NCI-H748 (cell line): ENCODE measurements around the gene POGK.
"Not testable (repeated sequence)": the region's sequence is repeated elsewhere in the genome, so short reads cannot be mapped to it uniquely, and the experiment has no call there.

Source experiments
- DNase-seq: peaks from one replicate; lab custom pipeline; 2025; ENCODE audit not compliant: unreplicated experiment; lab: John Stamatoyannopoulos, UW

The POGK gene

GRCh38 chr1:166838766-166839599 is at the start of gene POGK:
Gene POGK (plus strand): TSS chr1:166839475. CDS start chr1:166840957, 1,482 bp downstream.
- DNase-seq: peak; percentile 93

DNA sequence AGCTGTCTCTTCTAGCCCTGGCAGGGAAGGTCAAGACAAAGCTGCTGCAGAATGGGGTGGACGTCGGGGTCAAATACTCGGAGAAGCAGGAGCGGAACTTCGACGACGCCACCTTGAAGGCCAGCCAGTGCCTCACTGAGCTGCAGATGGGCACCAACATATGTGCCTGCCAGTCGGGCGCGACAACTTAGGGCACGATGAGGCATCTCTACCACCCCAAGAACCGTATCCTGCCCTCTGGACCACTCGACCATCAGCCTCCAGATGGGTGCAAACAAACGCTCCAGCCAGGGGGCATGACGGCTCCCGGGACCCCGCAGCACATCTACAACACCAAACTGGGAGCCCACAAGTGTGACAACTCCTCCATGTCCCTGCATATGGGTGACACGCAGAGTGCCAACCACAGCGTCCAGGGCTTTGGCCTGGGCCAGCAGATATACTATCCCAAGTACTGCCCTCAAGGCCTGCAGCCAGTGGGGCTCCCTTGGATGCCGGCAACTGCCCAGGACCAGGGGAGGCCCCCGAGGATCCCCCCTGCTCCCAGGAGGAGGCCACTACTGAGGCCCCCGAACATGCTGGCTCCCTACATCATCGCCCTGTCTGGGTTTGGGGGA is 42.5 kb upstream of the POGK start:
- no peak for DNase-seq

- no peak for DNase-seq
Observed at GRCh38 chr1:166808952-166809351, 30.3 kb upstream of the POGK start.

DNA sequence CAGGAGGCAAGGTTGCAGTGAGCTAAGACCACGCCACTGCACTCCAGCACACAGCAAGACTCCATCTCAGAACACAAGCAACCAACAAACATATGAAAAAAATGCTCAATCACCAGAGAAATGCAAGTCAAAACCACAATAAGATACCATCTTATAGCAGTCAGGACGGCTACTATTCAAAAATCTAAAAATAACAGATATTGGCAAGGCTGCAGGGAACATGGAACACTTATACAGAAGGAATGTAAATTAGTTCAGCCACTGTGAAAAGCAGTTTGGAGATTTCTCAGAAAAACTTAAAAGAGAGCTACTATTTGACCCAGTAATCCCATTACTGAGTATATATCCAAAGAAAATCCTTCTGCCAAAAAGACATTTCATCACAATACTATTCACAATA is 27.6 kb upstream of the POGK start:
- DNase-seq: no peak

DNA sequence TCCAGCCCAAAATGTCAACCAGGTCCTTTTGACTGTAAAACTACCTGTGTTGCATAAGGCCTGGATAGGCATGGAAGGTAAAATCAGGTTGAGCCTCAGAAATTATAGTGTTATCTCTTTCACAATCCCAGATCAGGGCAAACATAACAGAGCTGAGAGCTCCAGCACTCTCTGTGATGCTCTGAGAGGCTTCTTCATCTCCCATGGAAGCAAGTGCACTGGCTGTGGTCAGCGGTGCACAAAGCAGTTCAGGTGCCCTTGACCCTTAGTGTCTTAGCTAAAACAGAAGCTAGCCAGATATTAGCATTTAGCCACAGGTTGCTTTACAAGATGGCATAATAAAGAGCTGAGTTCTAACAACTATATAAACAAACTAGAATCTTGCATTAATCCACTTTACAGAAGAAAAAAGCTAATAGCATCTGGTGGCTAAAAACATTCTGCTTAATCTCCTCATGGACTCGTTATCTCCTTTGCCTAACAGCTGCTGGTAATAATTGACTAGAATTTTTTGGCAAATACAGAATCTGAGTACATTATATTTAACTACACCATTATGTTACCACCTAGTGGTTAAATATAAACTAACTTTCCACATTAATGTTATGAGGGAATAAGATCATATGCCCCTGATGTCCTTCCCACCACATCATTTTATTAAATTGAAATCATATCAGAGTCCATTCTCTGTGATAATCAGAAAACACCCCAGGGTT is 25.6 kb upstream of the POGK start:
- no peak for DNase-seq

- no peak for DNase-seq
Observed at GRCh38 chr1:166814611-166815010, 24.7 kb upstream of the POGK start.

- DNase-seq: no peak
Observed at GRCh38 chr1:166819974-166820373, 19.3 kb upstream of the POGK start.

DNA sequence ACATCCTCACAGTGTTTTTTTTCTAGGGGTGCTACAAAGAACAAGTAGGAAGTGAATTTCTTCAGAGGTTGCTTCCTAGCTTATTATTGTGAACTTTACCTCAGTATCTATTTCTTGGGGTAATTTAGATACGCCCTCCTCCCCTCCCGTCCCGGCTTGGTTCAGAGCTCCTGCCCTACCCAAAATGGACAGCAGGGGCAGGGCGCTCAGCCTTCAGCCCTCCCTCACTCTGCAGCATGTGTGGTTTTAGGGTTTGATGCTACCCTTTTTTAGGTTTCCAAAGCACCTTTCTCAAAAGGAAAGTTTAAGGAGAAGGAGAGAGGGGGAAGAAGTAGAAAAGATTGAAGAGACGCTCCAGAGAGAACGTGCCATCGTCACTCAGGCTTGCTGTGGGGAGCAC is 16.9 kb upstream of the POGK start:
- DNase-seq: no peak

DNA sequence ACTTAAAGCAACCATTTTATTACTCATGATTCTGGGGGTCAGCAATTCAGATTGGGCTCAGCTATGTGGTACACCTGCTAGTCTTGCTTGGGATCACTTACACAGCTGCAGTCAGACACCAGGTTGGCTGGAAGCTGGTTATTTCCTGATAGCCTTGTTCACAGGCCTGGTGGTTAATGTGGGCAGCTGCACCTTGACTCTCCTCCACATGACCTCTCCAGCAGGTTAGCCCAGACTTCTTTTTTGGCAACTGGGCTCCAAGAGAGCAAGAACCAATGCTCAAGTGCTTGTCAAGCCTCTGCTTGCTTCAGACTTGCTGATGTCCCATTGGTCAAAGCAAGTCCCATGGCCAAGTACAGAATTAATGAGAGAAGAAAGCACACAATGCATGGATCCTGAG is 11.8 kb upstream of the POGK start:
- DNase-seq: no peak

DNA sequence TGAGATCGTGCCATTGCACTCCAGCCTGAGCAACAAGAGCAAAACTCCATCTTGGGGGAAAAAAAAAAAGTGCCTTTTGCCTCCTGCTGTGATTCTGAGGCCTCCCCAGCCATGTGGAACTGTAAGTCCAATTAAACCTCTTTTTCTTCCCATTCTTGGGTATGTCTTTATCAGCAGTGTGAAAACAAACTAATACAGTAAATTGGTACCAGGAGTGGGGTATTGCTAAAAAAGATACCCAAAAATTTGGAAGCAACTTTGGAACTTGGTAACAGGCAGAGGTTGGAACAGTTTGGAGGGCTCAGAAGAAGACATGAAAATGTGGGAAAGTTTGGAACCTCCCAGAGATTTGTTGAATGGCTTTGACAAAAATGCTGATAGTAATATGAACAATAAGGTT is 9.5 kb upstream of the POGK start:
- not testable (repeated sequence) for DNase-seq

DNA sequence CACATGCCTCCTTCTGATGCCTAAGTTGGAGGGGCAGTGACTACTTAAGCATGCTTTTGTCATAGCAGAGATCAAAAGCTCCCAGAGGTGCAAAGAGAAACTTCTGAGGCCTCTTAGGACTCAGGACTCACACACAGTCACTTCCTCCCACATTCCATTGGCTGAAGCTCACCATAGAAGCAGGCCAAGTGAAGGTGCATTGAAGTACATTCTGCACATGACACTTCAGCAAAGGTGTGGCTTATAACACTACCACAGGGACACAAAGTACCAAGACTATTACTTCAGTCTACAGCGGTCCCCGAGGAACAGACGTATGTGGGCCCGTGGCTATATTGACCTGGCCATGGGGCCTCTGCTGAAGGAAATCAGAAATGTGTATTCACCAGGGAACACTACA is 2.5 kb upstream of the POGK start:
- DNase-seq: no peak

DNA sequence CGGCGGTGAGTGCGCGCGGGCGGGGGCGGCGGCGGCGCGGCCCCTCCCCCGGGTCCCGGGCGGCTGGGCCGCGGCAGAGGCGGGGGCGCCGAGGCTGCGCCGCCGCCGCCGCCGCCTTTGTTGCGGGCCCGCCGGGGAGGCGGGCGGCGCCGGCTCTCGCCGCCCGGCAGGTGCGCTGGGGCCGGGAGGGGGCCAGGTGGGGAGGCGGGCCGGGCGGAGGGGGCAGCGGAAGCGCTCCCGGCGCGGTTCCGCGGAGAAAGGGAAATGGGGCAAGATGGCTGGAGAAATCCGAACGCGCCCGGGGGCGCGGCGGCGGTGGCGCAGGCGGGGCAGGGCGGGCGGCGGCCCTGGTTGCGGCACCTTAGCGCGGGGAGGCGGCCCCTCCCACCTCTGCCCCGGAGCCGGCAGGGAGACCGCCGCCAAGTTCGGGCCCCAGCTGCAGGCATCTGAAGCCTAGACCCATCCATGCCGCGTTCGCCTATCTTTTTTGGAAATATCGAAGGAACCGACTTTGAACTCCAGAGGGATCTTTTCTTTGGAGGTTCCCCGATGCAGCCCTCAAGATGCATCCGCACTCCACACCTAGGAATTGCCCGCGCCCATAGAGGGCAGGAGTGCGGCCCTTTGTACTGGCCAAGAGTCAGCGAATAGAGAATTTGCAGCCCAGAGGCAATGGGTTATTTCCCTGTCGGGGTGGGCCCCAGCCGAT is 479 bp downstream of the POGK start:
- peak; percentile 73 for DNase-seq

- DNase-seq: no peak
Observed at GRCh38 chr1:166840309-166841274, 1.3 kb downstream of the POGK start.

DNA sequence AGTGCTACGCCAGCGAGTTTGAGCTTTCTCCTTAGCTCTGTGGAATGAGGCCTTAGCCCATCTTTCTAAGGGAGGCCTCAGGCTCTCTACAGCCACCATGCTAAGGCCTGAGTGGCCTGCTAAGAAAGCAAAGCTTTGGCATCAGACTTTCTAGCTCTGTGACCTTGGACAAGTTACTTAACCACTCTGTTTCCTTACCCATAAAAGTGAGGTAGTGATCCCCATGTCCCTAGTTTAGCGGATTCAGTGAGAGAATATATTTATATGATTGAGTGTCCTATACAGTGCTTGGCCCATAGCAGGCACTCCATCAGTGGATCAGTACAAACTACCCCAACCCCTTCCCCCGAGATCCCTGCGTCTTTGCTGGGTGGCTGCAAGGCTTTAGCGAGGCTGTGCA is 4.0 kb downstream of the POGK start:
- DNase-seq: no peak

DNA sequence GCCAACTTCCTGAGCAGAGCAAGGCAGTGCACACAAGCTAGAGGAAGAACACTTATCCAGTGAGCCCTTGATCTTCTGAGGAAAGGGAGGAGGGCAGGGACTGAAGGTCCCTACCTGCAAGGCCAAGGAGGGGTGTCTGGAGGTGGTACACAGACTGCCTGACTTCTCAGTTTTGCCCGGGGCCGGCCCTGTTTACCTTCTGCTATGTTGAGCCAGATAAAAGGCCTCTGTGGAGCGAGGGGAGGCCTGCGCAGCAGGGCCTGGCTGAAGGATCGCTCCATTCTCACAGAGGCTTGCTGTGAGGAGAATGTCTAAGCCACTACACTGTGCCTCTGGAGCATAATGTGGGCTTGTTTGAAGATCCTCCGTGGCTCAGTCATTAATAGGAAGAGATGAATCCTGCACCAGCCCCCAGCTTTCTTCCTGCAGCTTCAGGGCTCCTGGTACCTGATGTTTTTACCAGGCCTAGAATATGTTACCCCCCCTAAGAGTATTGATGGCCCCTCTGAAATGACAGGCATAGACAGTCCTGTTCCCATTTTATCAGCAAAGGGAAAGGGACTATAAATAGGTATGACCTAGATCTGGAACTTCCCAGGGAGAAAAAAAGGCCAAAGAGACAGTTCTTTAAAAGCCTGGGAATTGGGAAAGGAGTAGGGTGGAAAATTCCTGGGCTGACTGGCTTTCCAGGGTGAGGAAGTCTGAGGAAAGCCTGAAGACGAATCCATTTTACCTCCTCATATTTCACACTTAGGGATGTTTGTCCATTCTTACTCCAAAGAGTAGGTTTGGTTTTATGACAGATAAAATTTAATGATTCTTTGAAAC is 4.7 kb downstream of the POGK start:
- no peak for DNase-seq

DNA sequence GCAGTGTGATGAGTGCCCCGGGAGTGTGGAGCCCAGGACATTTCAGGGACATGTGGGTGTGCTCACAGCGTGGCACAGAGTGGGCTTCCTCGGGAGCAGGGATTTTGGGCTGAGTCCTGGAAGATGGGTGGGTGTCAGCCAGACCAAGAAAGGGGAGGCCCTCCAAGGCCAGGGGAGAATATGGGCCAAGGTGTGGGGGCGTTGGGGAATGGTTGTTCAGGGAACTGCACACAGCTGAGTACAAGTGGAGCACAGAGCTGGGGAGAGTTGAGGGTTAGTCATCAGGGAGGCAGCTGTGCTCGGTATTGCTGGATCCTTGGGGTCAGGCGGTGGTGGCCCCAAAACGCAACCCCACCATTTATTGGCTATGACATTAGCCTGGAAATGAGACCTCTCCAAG is 5.5 kb downstream of the POGK start:
- DNase-seq: no peak

GRCh38 chr1:166848193-166848592 is 8.9 kb downstream of the POGK start:
- DNase-seq: no peak

DNA sequence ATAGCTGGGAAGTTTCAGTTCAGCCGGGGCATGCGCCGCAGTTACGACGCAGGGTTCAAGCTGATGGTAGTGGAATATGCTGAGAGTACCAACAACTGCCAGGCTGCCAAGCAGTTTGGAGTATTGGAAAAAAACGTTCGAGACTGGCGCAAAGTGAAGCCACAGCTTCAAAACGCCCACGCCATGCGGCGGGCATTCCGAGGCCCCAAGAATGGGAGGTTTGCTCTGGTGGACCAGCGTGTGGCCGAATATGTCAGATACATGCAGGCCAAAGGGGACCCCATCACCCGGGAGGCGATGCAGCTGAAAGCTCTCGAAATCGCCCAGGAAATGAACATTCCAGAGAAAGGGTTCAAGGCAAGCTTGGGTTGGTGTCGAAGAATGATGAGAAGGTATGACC is 9.9 kb downstream of the POGK start:
- DNase-seq: no peak

DNA sequence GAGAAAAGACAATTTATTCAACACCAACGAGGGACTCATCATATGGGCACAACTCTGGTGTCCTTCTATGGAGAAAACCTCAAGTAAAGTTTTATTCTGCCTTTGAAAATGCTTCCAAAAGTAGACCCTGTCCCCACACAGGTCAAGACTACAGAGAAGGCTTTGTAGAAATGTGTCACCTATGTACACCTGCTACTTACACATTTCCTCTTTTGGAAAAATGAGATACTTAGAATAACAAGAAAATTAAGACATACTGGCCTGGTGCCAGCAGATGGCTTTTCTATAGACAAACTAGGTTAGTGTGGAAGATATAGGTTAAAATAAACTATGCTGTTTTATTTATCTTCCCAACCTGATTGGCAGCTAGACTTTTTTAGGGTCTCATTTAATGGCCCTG is 13.6 kb downstream of the POGK start:
- no peak for DNase-seq
